ACC112 (cell line): Measurements from ENCODE around the gene MOB1B.

Experiments used
- H2AFZ ChIP-seq: fragments of 200-600 bp; sonication (generic); one replicate; pipeline ENCODE4 v1.6.0; 2017; ENCODE audit warnings: antibody characterized with exemption, low read length; ENCODE audit not compliant: unreplicated experiment
- H3K27ac ChIP-seq: fragments of 200-600 bp; sonication (generic); 2 replicates; pipeline ENCODE4 v1.5.1; 2014; ENCODE audit warnings: low read depth, mild to moderate bottlenecking, antibody characterized with exemption, low read length, moderate library complexity
- H3K27me3 ChIP-seq: fragments of 200-600 bp; sonication (generic); 2 replicates; pipeline ENCODE4 v1.6.1; 2014; ENCODE audit warnings: mild to moderate bottlenecking, antibody characterized with exemption, low read length, moderate library complexity, mixed read lengths; ENCODE audit not compliant: insufficient read depth
- H3K36me3 ChIP-seq: fragments of 200-600 bp; sonication (generic); 2 replicates; pipeline ENCODE4 v1.6.1; 2016; ENCODE audit warnings: mild to moderate bottlenecking, antibody characterized with exemption, low read length, moderate library complexity, mixed read lengths; ENCODE audit not compliant: insufficient read depth
- H3K4me1 ChIP-seq: fragments of 200-600 bp; sonication (generic); one replicate; pipeline ENCODE4 v1.6.1; 2016; ENCODE audit warnings: low read length, mixed read lengths; ENCODE audit not compliant: insufficient read depth, unreplicated experiment, control insufficient read depth
- H3K4me3 ChIP-seq: fragments of 200-600 bp; sonication (generic); 2 replicates; pipeline ENCODE4 v1.5.1; 2014; ENCODE audit warnings: mild to moderate bottlenecking, low read depth, low read length
- H3K79me2 ChIP-seq: fragments of 200-600 bp; sonication (generic); one replicate; pipeline ENCODE4 v1.6.0; 2016; ENCODE audit warnings: low read length; ENCODE audit not compliant: control insufficient read depth, unreplicated experiment, insufficient read depth

The MOB1B gene

GRCh38 chr4:70914000-70914399, 11.8 kb downstream of the MOB1B start:
- Histone ChIP-seq H3K4me3 (no peak overlapping the region), H2AFZ (no peak overlapping the region), H3K27ac (no peak overlapping the region), H3K36me3 (peaks cover 15% of the 10 kb centered on the region; the same call in 1 of the 2 replicates), H3K27me3 (no peaks in the 10 kb centered on the region), H3K79me2 (peaks cover 68% of the 10 kb centered on the region), H3K4me1 (peaks cover 16% of the 10 kb centered on the region)

GRCh38 chr4:70914631-70915030, 12.5 kb downstream of the MOB1B start:
- H3K36me3 ChIP-seq: peaks cover 15% of the 10 kb centered on the region; the same call in 1 of the 2 replicates
- no peak overlapping the region for H2AFZ ChIP-seq
- H3K27me3 ChIP-seq: no peaks in the 10 kb centered on the region
- H3K4me1 ChIP-seq: peaks cover 16% of the 10 kb centered on the region
- peak overlapping the region; percentile 63 for H3K4me3 ChIP-seq
- peak overlapping the region; percentile 59 for H3K27ac ChIP-seq
- H3K79me2 ChIP-seq: peaks cover 65% of the 10 kb centered on the region

GRCh38 chr4:70915036-70915815, 13.1 kb downstream of the MOB1B start:
- peak overlapping the region; percentile 27 for H2AFZ ChIP-seq
- peaks cover 15% of the 10 kb centered on the region; the same call in 1 of the 2 replicates for H3K36me3 ChIP-seq
- H3K27ac ChIP-seq: peak overlapping the region; percentile 59
- H3K27me3 ChIP-seq: no peaks in the 10 kb centered on the region
- H3K79me2 ChIP-seq: peaks cover 67% of the 10 kb centered on the region
- H3K4me3 ChIP-seq: peak overlapping the region; percentile 63
- H3K4me1 ChIP-seq: peaks cover 16% of the 10 kb centered on the region

GRCh38 chr4:70915874-70916559, 13.8 kb downstream of the MOB1B start:
- H3K27me3 ChIP-seq: no peaks in the 10 kb centered on the region
- no peak overlapping the region for H3K4me3 ChIP-seq
- peak overlapping the region; percentile 59 for H3K27ac ChIP-seq
- no peak overlapping the region for H2AFZ ChIP-seq
- peaks cover 66% of the 10 kb centered on the region for H3K79me2 ChIP-seq
- H3K4me1 ChIP-seq: peaks cover 16% of the 10 kb centered on the region
- H3K36me3 ChIP-seq: peaks cover 15% of the 10 kb centered on the region; the same call in 1 of the 2 replicates

GRCh38 chr4:70920592-70920991, 18.4 kb downstream of the MOB1B start:
- Histone ChIP-seq H3K4me1 (peaks cover 3% of the 10 kb centered on the region), H3K79me2 (peaks cover 48% of the 10 kb centered on the region), H2AFZ (no peak overlapping the region), H3K27ac (no peak overlapping the region), H3K36me3 (0 out of 2 replicates have a peak, but pooled peaks cover 7% of the 10 kb centered on the region), H3K4me3 (no peak overlapping the region), H3K27me3 (no peaks in the 10 kb centered on the region)

GRCh38 chr4:70925418-70925817, 23.2 kb downstream of the MOB1B start:
- Histone ChIP-seq H3K36me3 (no peaks in the 10 kb centered on the region), H2AFZ (no peak overlapping the region), H3K27ac (no peak overlapping the region), H3K27me3 (no peaks in the 10 kb centered on the region), H3K4me3 (no peak overlapping the region), H3K4me1 (peaks cover 4% of the 10 kb centered on the region), H3K79me2 (peaks cover 41% of the 10 kb centered on the region)

GRCh38 chr4:70925899-70926635, 23.9 kb downstream of the MOB1B start:
- H2AFZ ChIP-seq: no peak overlapping the region
- H3K4me1 ChIP-seq: peaks cover 4% of the 10 kb centered on the region
- no peak overlapping the region for H3K27ac ChIP-seq
- peaks cover 37% of the 10 kb centered on the region for H3K79me2 ChIP-seq
- H3K4me3 ChIP-seq: no peak overlapping the region
- H3K27me3 ChIP-seq: no peaks in the 10 kb centered on the region
- H3K36me3 ChIP-seq: no peaks in the 10 kb centered on the region

GRCh38 chr4:70927502-70928137, 25.5 kb downstream of the MOB1B start:
- peaks cover 4% of the 10 kb centered on the region for H3K4me1 ChIP-seq
- H3K27ac ChIP-seq: no peak overlapping the region
- no peaks in the 10 kb centered on the region for H3K27me3 ChIP-seq
- no peaks in the 10 kb centered on the region for H3K36me3 ChIP-seq
- no peak overlapping the region for H2AFZ ChIP-seq
- H3K4me3 ChIP-seq: no peak overlapping the region
- H3K79me2 ChIP-seq: peaks cover 40% of the 10 kb centered on the region

- H3K27ac ChIP-seq: no peak overlapping the region
- H3K36me3 ChIP-seq: no peaks in the 10 kb centered on the region
- H3K79me2 ChIP-seq: peaks cover 38% of the 10 kb centered on the region
- H2AFZ ChIP-seq: no peak overlapping the region
- H3K4me3 ChIP-seq: no peak overlapping the region
- H3K27me3 ChIP-seq: no peaks in the 10 kb centered on the region
- H3K4me1 ChIP-seq: peaks cover 4% of the 10 kb centered on the region
Measured at GRCh38 chr4:70930530-70931256, 28.5 kb downstream of the MOB1B start.

GRCh38 chr4:70931347-70931746, 29.2 kb downstream of the MOB1B start:
- Histone ChIP-seq H3K36me3 (no peaks in the 10 kb centered on the region), H3K27me3 (no peaks in the 10 kb centered on the region), H3K4me1 (peaks cover 4% of the 10 kb centered on the region), H2AFZ (no peak overlapping the region), H3K79me2 (peaks cover 33% of the 10 kb centered on the region), H3K4me3 (no peak overlapping the region), H3K27ac (no peak overlapping the region)
